Measurements from ENCODE around the gene CCDC47. TPM values are rescaled to one million over a fixed set of nuclear protein-coding genes. Genes with fewer than 3 reads are reported as not detected.

The CCDC47 gene
- total RNA-seq, 2 donors from 2014 or later, result 57.3 to 65.7 TPM

- Histone ChIP-seq H3K9ac (ENCODE audit: extremely low read depth, low read length, poor library complexity, severe bottlenecking) (no peak overlapping the region), H3K36me3 (ENCODE audit: control insufficient read depth, insufficient read depth, low read length) (peaks cover 89% of the 10 kb centered on the region), H3K4me3 (ENCODE audit: low read length) (no peak overlapping the region), H3K27ac (ENCODE audit: low read depth, low read length) (no peak overlapping the region), H3K4me1 (ENCODE audit: control insufficient read depth, insufficient read depth, low read length) (no peaks in the 10 kb centered on the region), H3K27me3 (ENCODE audit: control insufficient read depth, insufficient read depth, low read length, poor library complexity, severe bottlenecking) (no peaks in the 10 kb centered on the region), H3K9me3 (ENCODE audit: control insufficient read depth, low read length) (no peaks in the 10 kb centered on the region)
- peaks cover 89% of the 10 kb centered on the region for H3K36me3 Mint-ChIP-seq (ENCODE audit: low read depth)
- H3K4me3 Mint-ChIP-seq, result no peak overlapping the region
- no peaks in the 10 kb centered on the region for H3K9me3 Mint-ChIP-seq
- H3K27ac Mint-ChIP-seq, result no peak overlapping the region
- peaks cover 6% of the 10 kb centered on the region for H3K4me1 Mint-ChIP-seq
- no peak for DNase-seq
- no peak for TF ChIP-seq CTCF (conservative IDR thresholded peaks at IDR 0.05)
- WGBS, 2 experiments (ENCODE audit: insufficient coverage in 1 of 2, insufficient read length in 1 of 2), result 90 to 98% methylated on average over 4 to 6 of the region's 6 CpGs
- H3K27me3 Mint-ChIP-seq (ENCODE audit: insufficient read depth), result no peaks in the 10 kb centered on the region
Measured at GRCh38 chr17:63821804-63822203, 48.4 kb upstream of the CCDC47 start.

GRCh38 chr17:63820963-63821561 is 47.7 kb upstream of the CCDC47 start:
- DNase-seq, result no peak
- Mint-ChIP-seq H3K36me3 (ENCODE audit: low read depth) (peaks cover 92% of the 10 kb centered on the region), H3K27me3 (ENCODE audit: insufficient read depth) (no peaks in the 10 kb centered on the region)

GRCh38 chr17:63819585-63820537 is 46.5 kb upstream of the CCDC47 start:
- no peak overlapping the region for H3K27ac ChIP-seq (ENCODE audit: low read depth, low read length)
- Mint-ChIP-seq H3K4me1 (no peaks in the 10 kb centered on the region), H3K4me3 (no peak overlapping the region), H3K27ac (peak overlapping the region; percentile 52), H3K36me3 (ENCODE audit: low read depth) (peaks cover 93% of the 10 kb centered on the region), H3K9me3 (no peaks in the 10 kb centered on the region), H3K27me3 (ENCODE audit: insufficient read depth) (no peaks in the 10 kb centered on the region)
- 94 to 95% methylated on average over 16 to 21 of the region's 21 CpGs for WGBS, 2 experiments (ENCODE audit: insufficient coverage in 1 of 2, insufficient read length in 1 of 2)
- H3K9ac ChIP-seq (ENCODE audit: extremely low read depth, low read length, poor library complexity, severe bottlenecking), result no peak overlapping the region
- DNase-seq, result peak; percentile 53
- H3K4me3 ChIP-seq (ENCODE audit: low read length), result no peak overlapping the region
- no peaks in the 10 kb centered on the region for H3K9me3 ChIP-seq (ENCODE audit: control insufficient read depth, low read length)
- peaks cover 97% of the 10 kb centered on the region for H3K36me3 ChIP-seq (ENCODE audit: control insufficient read depth, insufficient read depth, low read length)
- no peaks in the 10 kb centered on the region for H3K27me3 ChIP-seq (ENCODE audit: control insufficient read depth, insufficient read depth, low read length, poor library complexity, severe bottlenecking)
- no peak for TF ChIP-seq CTCF (conservative IDR thresholded peaks at IDR 0.05)
- no peaks in the 10 kb centered on the region for H3K4me1 ChIP-seq (ENCODE audit: control insufficient read depth, insufficient read depth, low read length)

More at GRCh38 chr17:63820963-63821561, 47.7 kb upstream of the CCDC47 start:
- Histone ChIP-seq H3K9ac (ENCODE audit: extremely low read depth, low read length, poor library complexity, severe bottlenecking) (no peak overlapping the region), H3K27me3 (ENCODE audit: control insufficient read depth, insufficient read depth, low read length, poor library complexity, severe bottlenecking) (no peaks in the 10 kb centered on the region), H3K4me1 (ENCODE audit: control insufficient read depth, insufficient read depth, low read length) (no peaks in the 10 kb centered on the region), H3K36me3 (ENCODE audit: control insufficient read depth, insufficient read depth, low read length) (peaks cover 96% of the 10 kb centered on the region), H3K9me3 (ENCODE audit: control insufficient read depth, low read length) (no peaks in the 10 kb centered on the region), H3K27ac (ENCODE audit: low read depth, low read length) (no peak overlapping the region), H3K4me3 (ENCODE audit: low read length) (no peak overlapping the region)
- Mint-ChIP-seq H3K9me3 (no peaks in the 10 kb centered on the region), H3K4me3 (no peak overlapping the region), H3K4me1 (peaks cover 3% of the 10 kb centered on the region), H3K27ac (peak overlapping the region; percentile 22)
- WGBS, 2 experiments (ENCODE audit: insufficient coverage in 1 of 2, insufficient read length in 1 of 2), result 92 to 95% methylated on average over 10 of the region's 10 CpGs
- no peak for TF ChIP-seq CTCF (conservative IDR thresholded peaks at IDR 0.05)

Measured in endodermal cell (in vitro differentiated cells).